Fibroblast of pulmonary artery (primary cell): ENCODE measurements around the gene PEAR1.

Experiments
- DNase-seq: peaks from one replicate; pipeline ENCODE4 v3.0.0-alpha.2; 2010; ENCODE audit warnings: low read depth
- H3K4me3 ChIP-seq: replicated peaks from 2 replicates; pipeline ENCODE4 v1.5.1; 2011; ENCODE audit warnings: low read depth, mild to moderate bottlenecking, control low read depth, low read length, moderate library complexity
- TF ChIP-seq, protein P1 (sequence below): IDR thresholded peaks from 2 replicates; pipeline ENCODE4 v1.5.1; 2011; ENCODE audit warnings: mild to moderate bottlenecking, control low read depth, low read length, inconsistent platforms; ENCODE audit errors: missing control alignments

Gene PEAR1

DNA sequence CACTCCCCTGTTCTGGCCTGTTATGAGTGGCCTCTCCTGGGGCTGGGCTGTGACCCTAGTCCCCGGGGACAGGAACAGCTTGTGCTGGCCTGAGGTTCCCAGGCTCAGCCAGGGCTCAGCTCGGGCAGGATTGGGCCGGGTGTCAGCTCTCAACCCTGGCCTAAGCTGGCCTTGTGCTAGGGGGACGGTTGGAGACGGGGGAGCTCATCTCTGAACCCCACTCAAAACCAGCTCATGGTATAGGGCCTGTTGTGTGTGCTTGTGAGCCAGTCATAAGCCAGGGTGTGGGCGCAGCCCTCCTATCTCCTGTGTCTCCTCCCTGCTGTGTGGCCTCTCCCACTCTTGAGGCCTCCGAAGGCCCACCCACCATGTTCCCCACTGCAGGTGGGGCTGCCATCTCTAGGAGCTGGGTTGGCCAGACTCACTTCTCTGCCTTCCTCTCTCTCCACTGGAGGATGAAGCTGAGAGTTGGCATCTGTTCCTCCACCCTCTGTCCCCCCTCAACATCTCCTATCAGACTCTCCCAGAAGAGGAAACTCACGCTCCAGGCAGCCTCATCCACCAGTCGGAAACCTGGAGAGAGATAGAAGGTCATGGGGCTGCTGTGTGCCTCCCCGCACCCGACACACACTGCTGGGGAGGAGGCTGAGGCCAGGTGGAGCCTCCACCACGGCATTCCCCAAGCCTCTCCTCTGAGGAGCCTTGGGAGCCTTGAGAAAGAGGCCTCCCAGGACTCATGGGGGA is 1.4 kb downstream of the PEAR1 start:
- H3K4me3 ChIP-seq, result peak overlapping the region; percentile 63
- peak; percentile 49 for DNase-seq
- TF ChIP-seq, protein P1, sequence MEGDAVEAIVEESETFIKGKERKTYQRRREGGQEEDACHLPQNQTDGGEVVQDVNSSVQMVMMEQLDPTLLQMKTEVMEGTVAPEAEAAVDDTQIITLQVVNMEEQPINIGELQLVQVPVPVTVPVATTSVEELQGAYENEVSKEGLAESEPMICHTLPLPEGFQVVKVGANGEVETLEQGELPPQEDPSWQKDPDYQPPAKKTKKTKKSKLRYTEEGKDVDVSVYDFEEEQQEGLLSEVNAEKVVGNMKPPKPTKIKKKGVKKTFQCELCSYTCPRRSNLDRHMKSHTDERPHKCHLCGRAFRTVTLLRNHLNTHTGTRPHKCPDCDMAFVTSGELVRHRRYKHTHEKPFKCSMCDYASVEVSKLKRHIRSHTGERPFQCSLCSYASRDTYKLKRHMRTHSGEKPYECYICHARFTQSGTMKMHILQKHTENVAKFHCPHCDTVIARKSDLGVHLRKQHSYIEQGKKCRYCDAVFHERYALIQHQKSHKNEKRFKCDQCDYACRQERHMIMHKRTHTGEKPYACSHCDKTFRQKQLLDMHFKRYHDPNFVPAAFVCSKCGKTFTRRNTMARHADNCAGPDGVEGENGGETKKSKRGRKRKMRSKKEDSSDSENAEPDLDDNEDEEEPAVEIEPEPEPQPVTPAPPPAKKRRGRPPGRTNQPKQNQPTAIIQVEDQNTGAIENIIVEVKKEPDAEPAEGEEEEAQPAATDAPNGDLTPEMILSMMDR, result no peak

DNA sequence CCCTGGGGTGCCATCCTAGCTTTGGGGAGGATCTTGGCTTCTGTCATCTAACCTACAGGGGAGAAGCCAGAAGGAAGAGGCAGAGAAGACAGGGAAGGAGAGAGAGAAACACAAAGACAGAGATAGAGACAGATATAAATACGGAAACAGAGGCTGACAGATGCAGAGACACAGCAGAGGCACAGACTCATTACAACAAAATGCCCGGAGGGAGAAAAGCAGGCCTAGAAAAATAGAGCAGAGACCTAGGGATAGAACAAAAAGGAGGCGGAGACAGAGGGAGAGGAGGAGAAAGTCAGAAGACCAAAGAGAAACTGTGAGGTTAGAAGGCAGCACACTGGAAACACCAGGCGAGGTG is 1.9 kb downstream of the PEAR1 start:
- peak overlapping the region; percentile 63 for H3K4me3 ChIP-seq
- TF ChIP-seq, protein P1, result no peak

DNA sequence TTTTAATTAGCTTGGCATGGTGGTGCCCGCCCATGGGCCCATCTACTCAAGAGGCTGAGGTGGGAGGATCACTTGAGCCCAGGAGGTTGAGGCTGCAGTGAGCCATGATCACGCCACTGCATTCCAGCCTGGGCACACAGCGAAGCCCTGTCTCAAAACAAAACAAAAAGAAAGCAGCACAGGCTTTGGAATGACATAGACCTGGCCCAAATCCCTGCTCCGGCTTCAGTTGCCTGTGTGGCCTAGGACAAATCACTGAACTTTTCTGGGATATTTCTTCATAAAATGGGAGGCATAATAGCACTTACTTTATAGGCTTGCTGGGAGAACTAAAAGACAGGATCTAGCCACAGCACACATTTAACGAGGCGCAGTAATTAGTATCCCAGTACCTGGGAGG is 2.4 kb downstream of the PEAR1 start:
- no peak overlapping the region for H3K4me3 ChIP-seq
- no peak for DNase-seq

More for the DNA sequence above, 1.9 kb downstream of the PEAR1 start:
- no peak for DNase-seq

DNA sequence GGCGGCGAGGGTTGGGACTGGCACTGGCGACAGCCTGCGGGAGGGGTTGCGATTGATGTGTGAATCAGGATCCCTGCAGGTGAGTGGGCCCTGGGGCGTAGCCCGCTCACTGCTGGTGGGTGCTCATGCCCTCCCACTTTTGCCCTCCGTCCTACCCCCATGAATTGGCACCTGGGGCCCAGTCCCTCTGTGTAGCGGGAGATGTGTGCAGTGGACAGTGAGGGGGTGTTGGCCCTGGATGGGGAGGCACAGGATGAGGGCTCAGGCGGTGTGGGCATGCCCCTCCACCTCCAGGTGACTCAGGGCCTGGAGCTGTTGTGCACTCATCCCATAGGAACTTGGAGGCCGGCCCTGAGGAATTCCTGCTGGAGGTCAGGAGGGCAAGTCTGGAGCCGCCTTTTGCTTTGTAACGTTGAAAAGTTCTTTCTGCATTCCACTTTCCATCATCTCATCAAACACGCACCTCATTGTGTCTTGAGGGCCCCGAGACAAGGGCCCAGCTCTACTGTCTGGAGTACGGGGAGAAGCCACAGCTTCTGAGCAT is 3.0 kb downstream of the PEAR1 start:
- peak; percentile 85 for DNase-seq
- peak overlapping the region; percentile 24 for H3K4me3 ChIP-seq
- TF ChIP-seq, protein P1, result no peak

More for the DNA sequence above, 2.4 kb downstream of the PEAR1 start:
- TF ChIP-seq, protein P1, result no peak

DNA sequence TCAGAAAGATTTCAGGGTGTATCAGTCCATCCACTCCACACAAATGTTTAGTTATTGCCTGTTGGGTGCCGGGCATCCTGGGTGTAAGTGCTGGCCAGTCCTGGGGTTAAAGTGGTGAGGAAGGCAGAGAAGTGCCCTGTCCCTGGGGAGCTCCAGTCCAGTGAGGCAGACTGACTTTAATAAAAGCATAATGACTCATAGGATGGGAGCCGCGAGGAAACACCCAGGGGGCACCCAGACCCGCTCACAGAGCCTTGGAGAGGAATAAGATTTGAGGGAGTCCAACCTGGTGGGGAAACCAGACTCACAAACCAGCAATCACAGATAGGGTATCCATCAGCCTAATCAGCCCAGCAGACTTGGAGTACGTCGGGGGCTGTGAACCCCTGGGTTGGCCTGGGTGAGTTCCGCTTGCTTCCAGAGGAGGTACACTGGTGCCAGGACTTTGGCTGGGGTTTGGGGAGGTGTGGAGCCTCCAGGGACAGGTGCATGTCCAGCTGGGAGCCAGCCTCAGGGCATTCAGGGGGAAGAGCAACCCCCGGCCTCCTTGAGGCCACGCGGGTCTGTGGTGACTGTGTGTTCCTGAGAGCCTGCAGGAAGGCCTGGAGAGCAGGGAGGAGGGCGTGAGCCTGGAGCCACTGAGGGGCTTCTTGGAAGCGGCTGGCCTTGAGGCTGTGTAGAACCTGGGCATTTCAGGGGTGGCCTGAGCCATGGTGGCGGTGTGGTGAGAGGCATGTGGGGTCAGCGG is 3.7 kb downstream of the PEAR1 start:
- peak; percentile 57 for DNase-seq
- TF ChIP-seq, protein P1, result no peak
- H3K4me3 ChIP-seq, result peak overlapping the region; percentile 24

DNA sequence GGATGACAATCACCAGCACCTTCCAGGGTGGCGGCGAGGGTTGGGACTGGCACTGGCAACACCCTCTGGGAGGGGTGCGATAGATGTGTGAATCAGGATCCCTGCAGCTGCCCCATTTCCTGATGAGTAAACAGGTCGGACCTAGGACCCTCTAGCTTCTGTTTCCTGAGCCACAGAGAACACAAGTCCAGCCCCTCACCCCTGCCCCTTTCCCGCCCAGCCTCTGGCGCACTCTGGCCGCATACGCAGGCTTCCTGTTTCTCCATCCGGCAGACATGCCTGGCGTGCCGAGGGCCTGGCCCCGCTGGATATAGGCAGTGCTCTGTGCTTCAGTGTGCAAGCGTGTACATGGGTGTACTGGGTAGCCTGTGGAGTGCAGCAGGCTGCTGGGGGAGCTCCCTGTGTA is 4.6 kb downstream of the PEAR1 start:
- TF ChIP-seq, protein P1, result no peak
- H3K4me3 ChIP-seq, result no peak overlapping the region
- peak; percentile 82 for DNase-seq
